SH-SY5Y (cell line): ENCODE data around the gene SUGCT.

Source experiments
- GATA2 ChIP-seq: IDR thresholded peaks from 2 replicates; pipeline ENCODE4 v1.6.1; 2011; ENCODE audit warnings: mild to moderate bottlenecking, low read depth, low read length
- GATA3 ChIP-seq: IDR thresholded peaks from 2 replicates; pipeline ENCODE4 v1.6.1; 2011; ENCODE audit warnings: low read depth, mild to moderate bottlenecking, low read length, moderate library complexity

Gene SUGCT

GRCh38 chr7:40429826-40430225 is 295.0 kb downstream of the SUGCT start:
- TF ChIP-seq GATA3 (no peak), GATA2 (no peak)

- TF ChIP-seq GATA2 (no peak), GATA3 (no peak)
These were observed 297.2 kb downstream of the SUGCT start for GRCh38 chr7:40432046-40432445.

- no peak for TF ChIP-seq GATA3
- no peak for TF ChIP-seq GATA2
These were observed 301.9 kb downstream of the SUGCT start for GRCh38 chr7:40436710-40437109.

- TF ChIP-seq GATA3 (no peak), GATA2 (no peak)
These were observed 302.7 kb downstream of the SUGCT start for GRCh38 chr7:40437498-40437897.

- no peak for TF ChIP-seq GATA3
- no peak for TF ChIP-seq GATA2
These were observed 303.3 kb downstream of the SUGCT start for GRCh38 chr7:40437936-40438634.

GRCh38 chr7:40439686-40440085 is 304.9 kb downstream of the SUGCT start:
- TF ChIP-seq GATA3: no peak
- TF ChIP-seq GATA2: no peak

GRCh38 chr7:40447345-40447744 is 312.5 kb downstream of the SUGCT start:
- no peak for TF ChIP-seq GATA2
- no peak for TF ChIP-seq GATA3

GRCh38 chr7:40455485-40455884 is 320.7 kb downstream of the SUGCT start:
- TF ChIP-seq GATA3: no peak
- no peak for TF ChIP-seq GATA2

GRCh38 chr7:40457776-40458480 is 323.1 kb downstream of the SUGCT start:
- TF ChIP-seq GATA3 (no peak), GATA2 (no peak)

- TF ChIP-seq GATA3 (no peak), GATA2 (no peak)
These were observed 328.6 kb downstream of the SUGCT start for GRCh38 chr7:40463446-40463845.

GRCh38 chr7:40468891-40469864 is 334.4 kb downstream of the SUGCT start:
- TF ChIP-seq GATA3: no peak
- TF ChIP-seq GATA2: no peak

GRCh38 chr7:40470091-40470592 is 335.3 kb downstream of the SUGCT start:
- TF ChIP-seq GATA2: no peak
- no peak for TF ChIP-seq GATA3

- no peak for TF ChIP-seq GATA3
- TF ChIP-seq GATA2: no peak
These were observed 336.0 kb downstream of the SUGCT start for GRCh38 chr7:40470817-40471216.

- TF ChIP-seq GATA2 (no peak), GATA3 (no peak)
These were observed 337.1 kb downstream of the SUGCT start for GRCh38 chr7:40471891-40472290.
